Activated CD4-positive, alpha-beta T cell treated with anti-CD3 and anti-CD28 coated beads, Interleukin-2, amount 10 ng/mL, durations not matched to agents 7 days and 5 days (primary cell): ENCODE results near the gene KANSL1. TPM values are rescaled to one million over a fixed set of nuclear protein-coding genes. Genes with fewer than 3 reads are reported as not detected.
"Not testable (repeated sequence)": the region's sequence is repeated elsewhere in the genome, so short reads cannot be mapped to it uniquely, and the experiment has no call there.

Experiments used
- CTCF ChIA-PET: fragments of 350-600 bp; sonication (Branson Sonifier 250); formaldehyde crosslinking; loops from one replicate; lab custom pipeline; 2021; ENCODE audit warnings: antibody characterized with exemption; lab: Charles Lee
- POLR2A ChIA-PET: fragments of 350-600 bp; sonication (Branson Sonifier 250); formaldehyde crosslinking; loops from one replicate; lab custom pipeline; 2021; ENCODE audit warnings: antibody characterized with exemption; lab: Charles Lee
- DNase-seq: peaks from one replicate; pipeline ENCODE4 v3.0.0-alpha.2; 2020
- H3K27ac Mint-ChIP-seq: one replicate; pipeline ENCODE4 v1.8.0; 2021; ENCODE audit warnings: mild to moderate bottlenecking, moderate library complexity, mixed read lengths
- H3K27me3 Mint-ChIP-seq: one replicate; pipeline ENCODE4 v1.8.0; 2021; ENCODE audit warnings: mixed read lengths
- H3K36me3 Mint-ChIP-seq: one replicate; pipeline ENCODE4 v1.8.0; 2021; ENCODE audit warnings: low read depth, mixed read lengths
- H3K4me1 Mint-ChIP-seq: one replicate; pipeline ENCODE4 v1.8.0; 2021; ENCODE audit warnings: mixed read lengths
- H3K4me3 Mint-ChIP-seq: one replicate; pipeline ENCODE4 v1.8.0; 2021; ENCODE audit warnings: mild to moderate bottlenecking, moderate library complexity, mixed read lengths
- H3K9me3 Mint-ChIP-seq: one replicate; pipeline ENCODE4 v1.8.0; 2021; ENCODE audit warnings: mixed read lengths
- total RNA-seq, 2 experiments: library from RNA; stranded (reverse); gene quantifications; one replicate each; pipeline ENCODE4 v1.2.3, GENCODE V29; 2021

KANSL1 gene
- total RNA-seq, 2 experiments from 2014 or later: 85.7 to 97.7 TPM

DNA sequence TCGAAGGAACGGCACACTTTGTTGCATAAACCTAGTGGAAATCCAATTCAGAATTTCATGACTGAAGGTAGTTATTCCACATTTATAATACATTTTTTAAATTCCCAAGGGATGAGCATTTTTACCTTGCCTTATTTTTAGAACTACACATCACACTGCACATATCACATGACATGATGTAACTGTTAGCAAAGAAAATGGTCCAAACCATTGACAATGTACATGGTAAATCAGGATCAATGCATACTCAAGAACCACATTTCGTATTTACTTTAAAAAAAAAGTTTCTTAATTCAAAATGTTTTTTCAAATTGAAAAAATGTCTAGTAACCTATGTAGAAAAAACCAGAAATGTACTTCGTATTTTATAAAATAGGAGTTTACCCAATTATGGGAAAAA is 2.5 kb downstream of the KANSL1 start:
- H3K36me3 Mint-ChIP-seq: peaks cover 22% of the 10 kb centered on the region
- peak overlapping the region; percentile 91 for H3K4me3 Mint-ChIP-seq
- POLR2A ChIA-PET: no interaction called here
- CTCF ChIA-PET: no interaction called here
- no peak for DNase-seq
- no peaks in the 10 kb centered on the region for H3K9me3 Mint-ChIP-seq
- H3K27me3 Mint-ChIP-seq: no peaks in the 10 kb centered on the region
- H3K4me1 Mint-ChIP-seq: peaks cover 58% of the 10 kb centered on the region
- H3K27ac Mint-ChIP-seq: peak overlapping the region; percentile 54

- H3K9me3 Mint-ChIP-seq, H3K27me3 Mint-ChIP-seq, POLR2A ChIA-PET, H3K4me3 Mint-ChIP-seq: not testable (repeated sequence)
- CTCF ChIA-PET: interaction anchor here (1.1 to 2.0 kb wide), 13 partner anchors 11 to 185 kb away, joined by 3 to 8 read pairs (median 4); no protein-coding TSS in a partner anchor
- Mint-ChIP-seq H3K36me3 (peaks cover 25% of the 10 kb centered on the region), H3K27ac (peak overlapping the region; percentile 39), H3K4me1 (peaks cover 83% of the 10 kb centered on the region)
- peak; percentile 49 for DNase-seq
Measured at GRCh38 chr17:46186827-46187235, 6.4 kb downstream of the KANSL1 start.

GRCh38 chr17:46184696-46185095 is 8.5 kb downstream of the KANSL1 start:
- POLR2A ChIA-PET: no interaction called here
- Mint-ChIP-seq H3K4me3 (no peak overlapping the region), H3K27ac (no peak overlapping the region)

DNA sequence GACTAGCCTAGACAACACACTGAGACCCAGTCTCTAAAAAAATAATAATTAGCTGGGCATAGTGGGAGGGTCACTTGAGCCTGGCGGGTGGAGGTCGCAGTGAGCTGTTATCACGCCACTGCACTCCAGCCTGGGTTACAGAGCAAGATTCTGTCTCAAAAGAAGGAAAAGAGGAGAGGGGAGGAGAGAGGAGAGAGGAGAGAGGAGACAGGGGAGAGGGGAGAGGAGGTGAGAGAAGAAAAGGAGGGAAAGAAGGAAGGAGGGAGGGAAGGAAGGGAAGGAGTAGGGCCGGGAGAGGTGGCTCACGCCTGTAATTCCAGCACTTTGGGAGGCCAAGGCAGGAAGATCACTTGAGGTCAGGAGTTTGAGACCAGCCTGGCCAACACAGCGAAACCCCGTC is 9.8 kb downstream of the KANSL1 start:
- Mint-ChIP-seq H3K4me1 (peaks cover 87% of the 10 kb centered on the region), H3K36me3 (peaks cover 14% of the 10 kb centered on the region)
- H3K27ac Mint-ChIP-seq, H3K4me3 Mint-ChIP-seq, DNase-seq, POLR2A ChIA-PET, H3K9me3 Mint-ChIP-seq, H3K27me3 Mint-ChIP-seq: not testable (repeated sequence)
- CTCF ChIA-PET: interaction anchor here (1.0 to 10.1 kb wide), 3 partner anchors 10 to 38 kb away, joined by 3 to 73 read pairs (median 4); partner anchors contain the start of gene KANSL1

More at GRCh38 chr17:46184696-46185095, 8.5 kb downstream of the KANSL1 start:
- CTCF ChIA-PET: interaction anchor here (0.5 to 10.1 kb wide), 5 partner anchors 8 to 95 kb away, joined by 3 to 73 read pairs (median 4); partner anchors contain the start of gene KANSL1
- no peaks in the 10 kb centered on the region for H3K9me3 Mint-ChIP-seq
- peaks cover 11% of the 10 kb centered on the region for H3K36me3 Mint-ChIP-seq
- H3K4me1 Mint-ChIP-seq: peaks cover 87% of the 10 kb centered on the region
- no peak for DNase-seq
- no peaks in the 10 kb centered on the region for H3K27me3 Mint-ChIP-seq

- Mint-ChIP-seq H3K4me1 (peaks cover 87% of the 10 kb centered on the region), H3K4me3 (no peak overlapping the region), H3K27me3 (no peaks in the 10 kb centered on the region), H3K36me3 (peaks cover 14% of the 10 kb centered on the region), H3K27ac (no peak overlapping the region), H3K9me3 (no peaks in the 10 kb centered on the region)
- ChIA-PET POLR2A (no interaction called here), CTCF (interaction anchor here (0.7 to 10.1 kb wide), 3 partner anchors 9 to 37 kb away, joined by 3 to 73 read pairs (median 3); partner anchors contain the start of gene KANSL1)
- DNase-seq: no peak
Measured at GRCh38 chr17:46182961-46183360, 10.3 kb downstream of the KANSL1 start.

GRCh38 chr17:46181940-46182339 is 11.3 kb downstream of the KANSL1 start:
- ChIA-PET POLR2A (no interaction called here), CTCF (interaction anchor here (0.8 to 10.1 kb wide), 2 partner anchors 11 to 81 kb away, joined by 3 to 73 read pairs; partner anchors contain the start of gene KANSL1)
- peaks cover 14% of the 10 kb centered on the region for H3K36me3 Mint-ChIP-seq
- peaks cover 84% of the 10 kb centered on the region for H3K4me1 Mint-ChIP-seq
- H3K9me3 Mint-ChIP-seq: no peaks in the 10 kb centered on the region
- no peaks in the 10 kb centered on the region for H3K27me3 Mint-ChIP-seq
- H3K4me3 Mint-ChIP-seq: no peak overlapping the region
- H3K27ac Mint-ChIP-seq: no peak overlapping the region
- DNase-seq: no peak

GRCh38 chr17:46181316-46181715 is 11.9 kb downstream of the KANSL1 start:
- H3K27me3 Mint-ChIP-seq, DNase-seq, H3K9me3 Mint-ChIP-seq, POLR2A ChIA-PET, H3K4me3 Mint-ChIP-seq: not testable (repeated sequence)
- H3K27ac Mint-ChIP-seq: peak overlapping the region; percentile 61
- CTCF ChIA-PET: interaction anchor here (0.6 to 10.1 kb wide), 4 partner anchors 12 to 81 kb away, joined by 3 to 73 read pairs (median 4); partner anchors contain the start of gene KANSL1
- H3K4me1 Mint-ChIP-seq: peaks cover 82% of the 10 kb centered on the region
- peaks cover 18% of the 10 kb centered on the region for H3K36me3 Mint-ChIP-seq

- no peak overlapping the region for H3K4me3 Mint-ChIP-seq
- no peak for DNase-seq
- no peaks in the 10 kb centered on the region for H3K27me3 Mint-ChIP-seq
- H3K4me1 Mint-ChIP-seq: peaks cover 84% of the 10 kb centered on the region
- ChIA-PET CTCF (interaction anchor here (0.6 to 10.1 kb wide), 4 partner anchors 12 to 80 kb away, joined by 3 to 73 read pairs (median 4); partner anchors contain the start of gene KANSL1), POLR2A (no interaction called here)
- peaks cover 18% of the 10 kb centered on the region for H3K36me3 Mint-ChIP-seq
- no peaks in the 10 kb centered on the region for H3K9me3 Mint-ChIP-seq
- no peak overlapping the region for H3K27ac Mint-ChIP-seq
Measured at GRCh38 chr17:46180892-46181274, 12.3 kb downstream of the KANSL1 start.

GRCh38 chr17:46180185-46180891 is 12.9 kb downstream of the KANSL1 start:
- not testable (repeated sequence) for H3K27ac Mint-ChIP-seq

GRCh38 chr17:46179375-46179999 is 13.7 kb downstream of the KANSL1 start:
- no peak for DNase-seq
- Mint-ChIP-seq H3K36me3 (peaks cover 17% of the 10 kb centered on the region), H3K4me3 (no peak overlapping the region), H3K9me3 (no peaks in the 10 kb centered on the region), H3K4me1 (peaks cover 73% of the 10 kb centered on the region), H3K27ac (peak overlapping the region; percentile 27), H3K27me3 (no peaks in the 10 kb centered on the region)
- CTCF ChIA-PET: interaction anchor here (0.8 to 10.1 kb wide), 3 partner anchors 14 to 90 kb away, joined by 3 to 73 read pairs (median 4); partner anchors contain the start of gene KANSL1
- POLR2A ChIA-PET: no interaction called here

More at GRCh38 chr17:46180185-46180891, 12.9 kb downstream of the KANSL1 start:
- Mint-ChIP-seq H3K4me1 (peaks cover 80% of the 10 kb centered on the region), H3K36me3 (peaks cover 18% of the 10 kb centered on the region)
- H3K27me3 Mint-ChIP-seq, POLR2A ChIA-PET, H3K4me3 Mint-ChIP-seq, H3K9me3 Mint-ChIP-seq, DNase-seq: not testable (repeated sequence)
- CTCF ChIA-PET: interaction anchor here (0.6 to 10.1 kb wide), 5 partner anchors 13 to 80 kb away, joined by 3 to 73 read pairs (median 4); partner anchors contain the start of gene KANSL1

- CTCF ChIA-PET: interaction anchor here (0.7 to 10.1 kb wide), 5 partner anchors 10 to 34 kb away, joined by 3 to 73 read pairs (median 4); partner anchors contain the start of gene KANSL1
- Mint-ChIP-seq H3K4me1 (peaks cover 70% of the 10 kb centered on the region), H3K27ac (peak overlapping the region; percentile 27), H3K9me3 (no peaks in the 10 kb centered on the region), H3K27me3 (no peaks in the 10 kb centered on the region), H3K36me3 (peaks cover 15% of the 10 kb centered on the region), H3K4me3 (no peak overlapping the region)
- DNase-seq: no peak
- POLR2A ChIA-PET: no interaction called here
Measured at GRCh38 chr17:46178550-46179214, 14.5 kb downstream of the KANSL1 start.

DNA sequence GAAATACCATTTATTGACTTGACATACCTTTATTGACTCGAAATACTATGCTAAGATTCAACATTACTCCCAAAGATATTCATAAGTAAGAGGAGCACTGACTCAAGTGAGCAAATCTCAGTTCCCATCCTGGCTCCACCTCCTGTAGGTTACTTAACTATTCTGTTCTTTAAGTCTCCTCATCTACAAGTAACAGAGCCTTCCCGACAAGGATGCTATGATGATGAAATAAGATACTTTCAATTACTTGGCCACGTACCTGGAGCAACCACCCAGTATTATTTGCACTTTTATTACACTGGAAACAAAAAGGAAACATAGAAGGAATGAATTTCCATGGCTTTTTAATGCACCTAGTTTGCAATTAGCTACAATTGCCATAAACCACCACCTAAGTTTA is 16.3 kb downstream of the KANSL1 start:
- H3K4me1 Mint-ChIP-seq: peaks cover 68% of the 10 kb centered on the region

More for the DNA sequence above, 16.3 kb downstream of the KANSL1 start:
- no peaks in the 10 kb centered on the region for H3K27me3 Mint-ChIP-seq
- H3K27ac Mint-ChIP-seq: no peak overlapping the region
- peaks cover 11% of the 10 kb centered on the region for H3K36me3 Mint-ChIP-seq
- ChIA-PET CTCF (interaction anchor here (10.1 kb wide), 1 partner anchor 16 kb away, joined by 73 read pairs; the partner anchor contains the start of gene KANSL1), POLR2A (no interaction called here)
- no peaks in the 10 kb centered on the region for H3K9me3 Mint-ChIP-seq
- H3K4me3 Mint-ChIP-seq: no peak overlapping the region
- no peak for DNase-seq
